Measurements from ENCODE around the gene ZFP92. TPM values are rescaled to one million over a fixed set of nuclear protein-coding genes. Genes with fewer than 3 reads are reported as not detected.

Gene ZFP92
- total RNA-seq, 1 donor from 2014 or later: 2.4 TPM

- no peaks in the 10 kb centered on the region for H3K27me3 Mint-ChIP-seq (ENCODE audit: insufficient read depth)
- no peak overlapping the region for H3K4me3 Mint-ChIP-seq
- DNase-seq (ENCODE audit: low spot score): no peak
Measured at GRCh38 chrX:153417637-153418036, 6.4 kb downstream of the ZFP92 start.

GRCh38 chrX:153420851-153421599 is 9.8 kb downstream of the ZFP92 start:
- Mint-ChIP-seq H3K27me3 (ENCODE audit: insufficient read depth) (no peaks in the 10 kb centered on the region), H3K4me3 (no peak overlapping the region), H3K27ac (no peak overlapping the region), H3K4me1 (ENCODE audit: low read depth) (no peaks in the 10 kb centered on the region), H3K9me3 (no peaks in the 10 kb centered on the region), H3K36me3 (ENCODE audit: low read depth) (no peaks in the 10 kb centered on the region)
- no peak for DNase-seq (ENCODE audit: low spot score)
- intact Hi-C loops (cut with micrococcal nuclease): no loop called here

More at GRCh38 chrX:153417637-153418036, 6.4 kb downstream of the ZFP92 start:
- Mint-ChIP-seq H3K9me3 (no peaks in the 10 kb centered on the region), H3K36me3 (ENCODE audit: low read depth) (no peaks in the 10 kb centered on the region), H3K4me1 (ENCODE audit: low read depth) (no peaks in the 10 kb centered on the region), H3K27ac (no peak overlapping the region)
- intact Hi-C loops (cut with micrococcal nuclease): no loop called here

GRCh38 chrX:153421856-153422255 is 10.6 kb downstream of the ZFP92 start:
- no peaks in the 10 kb centered on the region for H3K4me1 Mint-ChIP-seq (ENCODE audit: low read depth)
- no peaks in the 10 kb centered on the region for H3K36me3 Mint-ChIP-seq (ENCODE audit: low read depth)
- intact Hi-C loops (cut with micrococcal nuclease): no loop called here
- H3K4me3 Mint-ChIP-seq: no peak overlapping the region
- H3K27ac Mint-ChIP-seq: no peak overlapping the region
- H3K27me3 Mint-ChIP-seq (ENCODE audit: insufficient read depth): no peaks in the 10 kb centered on the region
- no peaks in the 10 kb centered on the region for H3K9me3 Mint-ChIP-seq
- no peak for DNase-seq (ENCODE audit: low spot score)

- Mint-ChIP-seq H3K4me1 (ENCODE audit: low read depth) (no peaks in the 10 kb centered on the region), H3K36me3 (ENCODE audit: low read depth) (no peaks in the 10 kb centered on the region), H3K27ac (no peak overlapping the region), H3K27me3 (ENCODE audit: insufficient read depth) (no peaks in the 10 kb centered on the region), H3K9me3 (no peaks in the 10 kb centered on the region), H3K4me3 (no peak overlapping the region)
- intact Hi-C loops (cut with micrococcal nuclease): no loop called here
- DNase-seq (ENCODE audit: low spot score): no peak
Measured at GRCh38 chrX:153423652-153424051, 12.4 kb downstream of the ZFP92 start.

GRCh38 chrX:153426204-153426603 is 14.9 kb downstream of the ZFP92 start:
- no peaks in the 10 kb centered on the region for H3K36me3 Mint-ChIP-seq (ENCODE audit: low read depth)
- intact Hi-C loops (cut with micrococcal nuclease): no loop called here
- no peak overlapping the region for H3K27ac Mint-ChIP-seq
- H3K4me3 Mint-ChIP-seq: no peak overlapping the region
- no peaks in the 10 kb centered on the region for H3K9me3 Mint-ChIP-seq
- no peak for DNase-seq (ENCODE audit: low spot score)
- no peaks in the 10 kb centered on the region for H3K27me3 Mint-ChIP-seq (ENCODE audit: insufficient read depth)
- H3K4me1 Mint-ChIP-seq (ENCODE audit: low read depth): no peaks in the 10 kb centered on the region

GRCh38 chrX:153430796-153431195 is 19.5 kb downstream of the ZFP92 start:
- no peaks in the 10 kb centered on the region for H3K27me3 Mint-ChIP-seq (ENCODE audit: insufficient read depth)
- H3K4me3 Mint-ChIP-seq: no peak overlapping the region
- H3K27ac Mint-ChIP-seq: no peak overlapping the region
- DNase-seq (ENCODE audit: low spot score): no peak
- no peaks in the 10 kb centered on the region for H3K4me1 Mint-ChIP-seq (ENCODE audit: low read depth)
- H3K36me3 Mint-ChIP-seq (ENCODE audit: low read depth): no peaks in the 10 kb centered on the region
- intact Hi-C loops (cut with micrococcal nuclease): no loop called here
- H3K9me3 Mint-ChIP-seq: no peaks in the 10 kb centered on the region

- Mint-ChIP-seq H3K4me3 (no peak overlapping the region), H3K27me3 (ENCODE audit: insufficient read depth) (no peaks in the 10 kb centered on the region), H3K27ac (no peak overlapping the region), H3K9me3 (no peaks in the 10 kb centered on the region), H3K4me1 (ENCODE audit: low read depth) (no peaks in the 10 kb centered on the region), H3K36me3 (ENCODE audit: low read depth) (no peaks in the 10 kb centered on the region)
- intact Hi-C loops (cut with micrococcal nuclease): no loop called here
- DNase-seq (ENCODE audit: low spot score): no peak
Measured at GRCh38 chrX:153433161-153433680, 21.9 kb downstream of the ZFP92 start.

GRCh38 chrX:153433781-153434285 is 22.6 kb downstream of the ZFP92 start:
- Mint-ChIP-seq H3K27me3 (ENCODE audit: insufficient read depth) (peaks cover 2% of the 10 kb centered on the region), H3K27ac (no peak overlapping the region), H3K4me1 (ENCODE audit: low read depth) (no peaks in the 10 kb centered on the region), H3K4me3 (no peak overlapping the region), H3K9me3 (no peaks in the 10 kb centered on the region), H3K36me3 (ENCODE audit: low read depth) (no peaks in the 10 kb centered on the region)
- intact Hi-C loops (cut with micrococcal nuclease): no loop called here
- DNase-seq (ENCODE audit: low spot score): no peak

GRCh38 chrX:153434801-153435200 is 23.5 kb downstream of the ZFP92 start:
- DNase-seq (ENCODE audit: low spot score): no peak
- H3K9me3 Mint-ChIP-seq: no peaks in the 10 kb centered on the region
- H3K27ac Mint-ChIP-seq: no peak overlapping the region
- H3K4me1 Mint-ChIP-seq (ENCODE audit: low read depth): no peaks in the 10 kb centered on the region
- H3K4me3 Mint-ChIP-seq: no peak overlapping the region
- intact Hi-C loops (cut with micrococcal nuclease): no loop called here
- no peaks in the 10 kb centered on the region for H3K36me3 Mint-ChIP-seq (ENCODE audit: low read depth)
- peaks cover 2% of the 10 kb centered on the region for H3K27me3 Mint-ChIP-seq (ENCODE audit: insufficient read depth)

GRCh38 chrX:153435845-153436244 is 24.6 kb downstream of the ZFP92 start:
- H3K9me3 Mint-ChIP-seq: no peaks in the 10 kb centered on the region
- DNase-seq (ENCODE audit: low spot score): no peak
- peaks cover 3% of the 10 kb centered on the region for H3K27me3 Mint-ChIP-seq (ENCODE audit: insufficient read depth)
- no peak overlapping the region for H3K4me3 Mint-ChIP-seq
- no peak overlapping the region for H3K27ac Mint-ChIP-seq
- intact Hi-C loops (cut with micrococcal nuclease): no loop called here
- no peaks in the 10 kb centered on the region for H3K4me1 Mint-ChIP-seq (ENCODE audit: low read depth)
- no peaks in the 10 kb centered on the region for H3K36me3 Mint-ChIP-seq (ENCODE audit: low read depth)

- no peak overlapping the region for H3K27ac Mint-ChIP-seq
- peaks cover 3% of the 10 kb centered on the region for H3K27me3 Mint-ChIP-seq (ENCODE audit: insufficient read depth)
- intact Hi-C loops (cut with micrococcal nuclease): no loop called here
- H3K4me1 Mint-ChIP-seq (ENCODE audit: low read depth): no peaks in the 10 kb centered on the region
- H3K4me3 Mint-ChIP-seq: no peak overlapping the region
- no peaks in the 10 kb centered on the region for H3K36me3 Mint-ChIP-seq (ENCODE audit: low read depth)
- H3K9me3 Mint-ChIP-seq: no peaks in the 10 kb centered on the region
- DNase-seq (ENCODE audit: low spot score): no peak
Measured at GRCh38 chrX:153438532-153438931, 27.3 kb downstream of the ZFP92 start.

GRCh38 chrX:153439977-153440376 is 28.7 kb downstream of the ZFP92 start:
- H3K4me3 Mint-ChIP-seq: no peak overlapping the region
- DNase-seq (ENCODE audit: low spot score): no peak
- H3K36me3 Mint-ChIP-seq (ENCODE audit: low read depth): no peaks in the 10 kb centered on the region
- no peaks in the 10 kb centered on the region for H3K9me3 Mint-ChIP-seq
- intact Hi-C loops (cut with micrococcal nuclease): no loop called here
- peaks cover 3% of the 10 kb centered on the region for H3K27me3 Mint-ChIP-seq (ENCODE audit: insufficient read depth)
- no peaks in the 10 kb centered on the region for H3K4me1 Mint-ChIP-seq (ENCODE audit: low read depth)
- H3K27ac Mint-ChIP-seq: no peak overlapping the region

GRCh38 chrX:153440556-153441135 is 29.4 kb downstream of the ZFP92 start:
- intact Hi-C loops (cut with micrococcal nuclease): no loop called here
- H3K9me3 Mint-ChIP-seq: no peaks in the 10 kb centered on the region

More at GRCh38 chrX:153440556-153441135, 29.4 kb downstream of the ZFP92 start:
- H3K27ac Mint-ChIP-seq: no peak overlapping the region
- H3K4me3 Mint-ChIP-seq: no peak overlapping the region
- peaks cover 3% of the 10 kb centered on the region for H3K27me3 Mint-ChIP-seq (ENCODE audit: insufficient read depth)
- DNase-seq (ENCODE audit: low spot score): no peak
- no peaks in the 10 kb centered on the region for H3K4me1 Mint-ChIP-seq (ENCODE audit: low read depth)
- H3K36me3 Mint-ChIP-seq (ENCODE audit: low read depth): no peaks in the 10 kb centered on the region

All from activated T-helper 1 cell treated with anti-CD3 and anti-CD28 coated beads, Interleukin-12 subunit alpha, Interleukin-12 subunit beta, Interleukin-2, Interleukin-4 antibody, amounts not matched to agents 30 ng/mL and 10 ng/mL and 1 ng/mL, durations not matched to agents 14 hours and 24 hours and 36 hours (primary cell).